Measurements from ENCODE around the gene FBLL1.
"Not testable (repeated sequence)": the region's sequence is repeated elsewhere in the genome, so short reads cannot be mapped to it uniquely, and the experiment has no call there.

The FBLL1 gene

GRCh38 chr5:168528521-168529373, at the start of gene FBLL1:
TSS of gene FBLL1 (plus strand) at chr5:168529305. CDS start at chr5:168529505, 200 bp downstream.
- no peak for DNase-seq (ENCODE audit: low read depth in 2 of 2, low spot score in 1 of 2)

- no peak for DNase-seq (ENCODE audit: low read depth in 2 of 2, low spot score in 1 of 2)
These were observed 48.5 kb upstream of the FBLL1 start for GRCh38 chr5:168480601-168481000.

DNA sequence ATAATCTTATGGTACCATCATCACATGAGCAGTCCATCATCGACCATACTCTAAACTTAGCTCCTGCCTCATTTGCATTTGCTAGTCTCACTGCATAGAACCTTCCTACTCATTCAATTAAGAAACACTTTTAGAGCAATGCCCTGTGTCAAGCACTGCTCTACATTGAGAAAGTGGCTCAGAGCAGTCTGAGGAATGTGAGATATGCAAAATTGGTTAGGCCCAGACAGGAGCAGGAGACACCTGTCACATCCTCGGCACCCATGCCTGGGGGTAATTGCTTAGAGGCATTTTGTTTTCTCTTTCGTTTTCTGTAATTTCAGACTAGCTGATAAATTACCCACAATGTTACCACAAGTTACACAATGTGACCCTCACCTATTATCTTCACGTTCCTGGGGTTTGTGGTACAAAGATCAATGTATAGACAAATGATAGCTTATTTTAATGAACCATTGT, 47.7 kb upstream of the FBLL1 start:
- DNase-seq (ENCODE audit: low read depth in 2 of 2, low spot score in 1 of 2), result no peak

- no peak for DNase-seq (ENCODE audit: low read depth in 2 of 2, low spot score in 1 of 2)
These were observed 46.7 kb upstream of the FBLL1 start for GRCh38 chr5:168482361-168482760.

GRCh38 chr5:168486136-168486879, 42.8 kb upstream of the FBLL1 start, which contains the start of gene RARS1:
TSS of gene RARS1 (plus strand) at chr5:168486471. CDS start at chr5:168486499, 28 bp downstream.
- peak; percentile 70 to 73 for DNase-seq (ENCODE audit: low read depth in 2 of 2, low spot score in 1 of 2)

- DNase-seq (ENCODE audit: low read depth in 2 of 2, low spot score in 1 of 2), result no peak
These were observed 40.0 kb upstream of the FBLL1 start for GRCh38 chr5:168489059-168489458.

DNA sequence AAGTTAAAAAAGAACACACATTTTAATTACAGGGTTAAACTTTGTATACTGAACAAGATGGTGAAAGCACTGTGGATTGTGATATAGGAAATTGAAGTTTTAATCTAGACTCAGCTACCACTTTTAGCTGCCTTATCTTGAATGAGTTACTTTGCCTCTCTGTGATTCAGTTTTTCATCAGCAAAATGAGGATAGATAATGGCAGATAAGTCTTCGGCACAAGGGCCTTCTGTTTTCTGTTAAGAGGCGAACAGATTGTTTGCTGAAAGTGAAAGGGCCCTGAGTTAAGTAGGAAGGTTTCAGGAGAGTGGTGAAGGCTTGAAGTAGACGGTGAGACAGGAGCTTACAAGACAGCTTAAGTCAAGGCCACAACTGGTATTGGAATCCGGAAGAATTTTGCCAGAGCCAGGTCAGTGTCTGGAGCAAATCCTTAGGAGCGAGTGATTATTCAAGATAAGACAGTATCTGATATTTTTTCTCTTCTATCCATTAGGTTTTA, 35.0 kb upstream of the FBLL1 start:
- DNase-seq (ENCODE audit: low read depth in 2 of 2, low spot score in 1 of 2), result no peak

DNA sequence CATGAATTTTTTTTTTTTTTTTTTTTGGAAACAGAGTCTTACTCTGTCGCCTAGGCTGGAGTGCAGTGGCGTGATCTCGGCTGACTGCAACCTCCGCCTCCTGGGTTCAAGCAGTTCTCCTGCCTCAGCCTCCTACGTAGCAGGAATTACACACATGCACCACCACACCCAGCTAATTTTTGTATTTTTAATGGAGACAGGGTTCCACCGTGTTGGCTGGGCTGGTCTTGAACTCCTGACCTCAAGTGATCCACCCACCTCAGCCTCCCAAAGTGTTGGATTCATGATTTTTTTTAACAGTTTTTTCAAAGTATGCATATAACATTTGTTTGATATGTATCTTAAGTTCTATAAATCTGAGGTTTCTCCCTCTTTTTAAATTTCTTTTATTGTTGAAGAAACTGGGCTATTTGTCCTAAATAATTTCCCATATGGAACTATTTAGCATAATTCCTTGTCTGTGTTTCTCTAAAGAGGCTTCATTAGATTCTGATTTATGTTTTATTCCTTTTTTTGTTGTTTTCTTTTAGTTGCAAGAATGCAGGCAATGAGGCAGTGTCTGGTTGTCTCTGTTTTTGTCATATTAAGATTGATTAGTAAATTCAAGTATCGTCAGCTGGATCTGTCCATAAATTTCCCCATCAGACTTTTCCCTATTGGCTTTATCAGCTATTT, 26.4 kb upstream of the FBLL1 start:
- no peak for DNase-seq (ENCODE audit: low read depth in 2 of 2, low spot score in 1 of 2)

DNA sequence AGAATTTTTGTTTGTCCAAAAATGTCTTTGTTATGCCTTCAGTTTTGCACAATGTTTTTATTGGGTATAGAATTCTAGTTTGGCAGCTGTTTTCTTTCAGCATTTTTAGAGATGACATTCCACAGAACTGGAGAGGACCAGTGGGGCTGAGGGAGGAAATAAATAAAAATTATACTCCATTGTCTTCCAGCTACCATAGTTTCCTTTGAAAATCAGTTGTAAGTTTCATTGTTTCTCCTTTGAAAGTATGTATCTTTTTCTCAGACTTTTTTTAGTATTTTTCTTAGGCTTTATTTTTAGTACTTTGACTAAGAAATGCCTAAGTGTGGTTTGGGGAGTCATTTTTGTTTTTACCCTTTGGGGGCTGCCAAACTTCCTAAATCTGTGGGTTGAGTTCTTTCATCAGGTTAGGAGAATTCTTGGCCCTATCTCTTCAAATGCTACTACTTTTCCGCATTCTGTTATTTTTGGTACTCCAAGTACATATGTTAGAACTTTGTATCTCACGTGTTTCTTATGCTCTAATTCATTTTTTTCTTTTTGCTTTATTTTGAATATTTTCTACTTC, 15.2 kb upstream of the FBLL1 start:
- DNase-seq (ENCODE audit: low read depth in 2 of 2, low spot score in 1 of 2), result no peak

DNA sequence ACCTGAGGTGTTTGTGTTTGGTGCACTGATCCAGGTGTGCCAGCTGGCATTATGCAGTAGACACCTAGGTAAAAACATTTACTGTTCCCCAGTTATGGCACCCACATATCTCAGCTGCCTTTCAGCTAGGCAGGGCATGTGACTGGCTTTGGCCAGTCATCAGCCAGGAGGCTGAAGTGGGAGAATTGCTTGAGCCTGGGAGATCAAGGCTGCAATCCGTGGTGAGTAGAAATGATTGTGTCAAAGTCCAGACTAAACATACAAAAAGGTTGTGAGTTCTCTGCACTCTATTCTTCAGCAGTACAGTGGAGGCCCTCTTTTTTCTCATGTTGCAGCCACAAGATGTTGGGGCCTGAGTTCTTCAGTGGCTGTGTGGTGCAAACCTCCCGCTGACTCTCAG, 3.2 kb upstream of the FBLL1 start:
- no peak for DNase-seq (ENCODE audit: low read depth in 2 of 2, low spot score in 1 of 2)

- DNase-seq (ENCODE audit: low read depth in 2 of 2, low spot score in 1 of 2), result no peak
These were observed 1.3 kb upstream of the FBLL1 start for GRCh38 chr5:168527756-168528295.

- DNase-seq (ENCODE audit: low read depth in 2 of 2, low spot score in 1 of 2), result no peak
These were observed 499 bp downstream of the FBLL1 start for GRCh38 chr5:168529374-168530234.

- no peak for DNase-seq (ENCODE audit: low read depth in 2 of 2, low spot score in 1 of 2)
These were observed 1.6 kb downstream of the FBLL1 start for GRCh38 chr5:168530621-168531150.

GRCh38 chr5:168531191-168531590, 2.1 kb downstream of the FBLL1 start:
- no peak for DNase-seq (ENCODE audit: low read depth in 2 of 2, low spot score in 1 of 2)

GRCh38 chr5:168531987-168532864, 3.1 kb downstream of the FBLL1 start:
- no peak for DNase-seq (ENCODE audit: low read depth in 2 of 2, low spot score in 1 of 2)

GRCh38 chr5:168534351-168534750, 5.2 kb downstream of the FBLL1 start:
- DNase-seq (ENCODE audit: low read depth in 2 of 2, low spot score in 1 of 2), result not testable (repeated sequence)

- DNase-seq (ENCODE audit: low read depth in 2 of 2, low spot score in 1 of 2), result no peak
These were observed 8.1 kb downstream of the FBLL1 start for GRCh38 chr5:168537176-168537575.

- no peak for DNase-seq (ENCODE audit: low read depth in 2 of 2, low spot score in 1 of 2)
These were observed 20.4 kb downstream of the FBLL1 start for GRCh38 chr5:168549554-168549953.

GRCh38 chr5:168550656-168551055, 21.6 kb downstream of the FBLL1 start:
- no peak for DNase-seq (ENCODE audit: low read depth in 2 of 2, low spot score in 1 of 2)

Measured in stimulated activated CD8-positive, alpha-beta memory T cell treated with anti-CD3 and anti-CD28 coated beads, Interleukin-4, amount 100 ng/mL, for 1 hour (primary cell).